ACHN (cell line): ENCODE results near the gene STK24.
A peak's percentile ranks its signal among the peaks of the same experiment; 100 is the strongest.

Experiments used
- DNase-seq: peaks from one replicate; pipeline ENCODE4 v3.0.0-alpha.2; 2015
- in situ Hi-C: cut with HindIII; loops from 2 replicates; pipeline ENCODE4 v1.10.0; 2017; ENCODE audit warnings: low sequenced_read_pairs, low pct_ligation_motif_present, low pct_unique_long_range_greater_than_20kb

Gene STK24

GRCh38 chr13:98468929-98469328 lies 108.0 kb downstream of the STK24 start:
- in situ Hi-C loops, result no loop called here
- DNase-seq, result no peak

GRCh38 chr13:98468361-98468760 lies 108.5 kb downstream of the STK24 start:
- DNase-seq, result no peak

GRCh38 chr13:98467263-98467985 lies 109.5 kb downstream of the STK24 start:
- in situ Hi-C loops, result no loop called here
- no peak for DNase-seq

More at GRCh38 chr13:98468361-98468760, 108.5 kb downstream of the STK24 start:
- in situ Hi-C loops, result no loop called here

- DNase-seq, result peak; percentile 75
- in situ Hi-C loops, result no loop called here
Observed at GRCh38 chr13:98466634-98467236, 110.2 kb downstream of the STK24 start.

GRCh38 chr13:98462946-98463345 lies 114.0 kb downstream of the STK24 start:
- in situ Hi-C loops, result no loop called here

GRCh38 chr13:98462241-98462882 lies 114.5 kb downstream of the STK24 start:
- DNase-seq, result no peak
- in situ Hi-C loops, result no loop called here

More at GRCh38 chr13:98462946-98463345, 114.0 kb downstream of the STK24 start:
- no peak for DNase-seq

GRCh38 chr13:98461486-98462240 lies 115.2 kb downstream of the STK24 start:
- in situ Hi-C loops, result no loop called here
- DNase-seq, result no peak

GRCh38 chr13:98460516-98460915 lies 116.4 kb downstream of the STK24 start:
- in situ Hi-C loops, result no loop called here
- DNase-seq, result no peak

GRCh38 chr13:98459721-98460370 lies 117.1 kb downstream of the STK24 start:
- in situ Hi-C loops, result no loop called here
- DNase-seq, result no peak

- in situ Hi-C loops, result no loop called here
- DNase-seq, result no peak
Observed at GRCh38 chr13:98459171-98459681, 117.7 kb downstream of the STK24 start.

- in situ Hi-C loops, result no loop called here
- no peak for DNase-seq
Observed at GRCh38 chr13:98458431-98458830, 118.5 kb downstream of the STK24 start.

GRCh38 chr13:98457053-98457452 lies 119.9 kb downstream of the STK24 start:
- in situ Hi-C loops, result no loop called here
- DNase-seq, result no peak

GRCh38 chr13:98456413-98456845 lies 120.5 kb downstream of the STK24 start:
- in situ Hi-C loops, result no loop called here
- DNase-seq, result no peak

- in situ Hi-C loops, result no loop called here
- peak; percentile 51 for DNase-seq
Observed at GRCh38 chr13:98454389-98454881, 122.5 kb downstream of the STK24 start.

GRCh38 chr13:98452851-98453843 lies 123.8 kb downstream of the STK24 start:
- no peak for DNase-seq
- in situ Hi-C loops, result no loop called here

- DNase-seq, result no peak
Observed at GRCh38 chr13:98451676-98452470, 125.0 kb downstream of the STK24 start.

More at GRCh38 chr13:98451676-98452470, 125.0 kb downstream of the STK24 start:
- in situ Hi-C loops, result no loop called here
